GM21529 (cell line): ENCODE data around the gene GNAL.
"Not testable (repeated sequence)": the region's sequence is repeated elsewhere in the genome, so short reads cannot be mapped to it uniquely, and the experiment has no call there.

Source experiments
- ATAC-seq: cut with Tn5 transposase; IDR thresholded peaks from one replicate; pipeline ENCODE4 v1.9.1; 2021; ENCODE audit not compliant: unreplicated experiment

Gene GNAL

GRCh38 chr18:11901826-11902438, 212.9 kb downstream of the GNAL start:
- ATAC-seq, result no peak

- ATAC-seq, result no peak
Observed at GRCh38 chr18:11902522-11903292, 213.6 kb downstream of the GNAL start.

- ATAC-seq, result no peak
Observed at GRCh38 chr18:11905613-11906012, 216.5 kb downstream of the GNAL start.

- ATAC-seq, result no peak
Observed at GRCh38 chr18:11906176-11906575, 217.1 kb downstream of the GNAL start.

GRCh38 chr18:11906926-11907874, 218.1 kb downstream of the GNAL start:
- ATAC-seq, result no peak

- ATAC-seq, result peak; percentile 88
Observed at GRCh38 chr18:11908182-11909060, 219.4 kb downstream of the GNAL start, which contains the start of gene MPPE1. Gene MPPE1 (minus strand): TSS chr18:11908317. CDS start chr18:11897264, 11,053 bp downstream.

GRCh38 chr18:11909061-11909455, 220.0 kb downstream of the GNAL start:
- no peak for ATAC-seq

GRCh38 chr18:11909591-11910026, 220.5 kb downstream of the GNAL start:
- ATAC-seq, result no peak

- not testable (repeated sequence) for ATAC-seq
Observed at GRCh38 chr18:11916880-11917279, 227.8 kb downstream of the GNAL start.

GRCh38 chr18:11919522-11919921, 230.5 kb downstream of the GNAL start:
- not testable (repeated sequence) for ATAC-seq

- ATAC-seq, result no peak
Observed at GRCh38 chr18:11923450-11923849, 234.4 kb downstream of the GNAL start.

- no peak for ATAC-seq
Observed at GRCh38 chr18:11925800-11926481, 236.9 kb downstream of the GNAL start.

- no peak for ATAC-seq
Observed at GRCh38 chr18:11927497-11927896, 238.4 kb downstream of the GNAL start.

GRCh38 chr18:11932393-11932792, 243.3 kb downstream of the GNAL start:
- no peak for ATAC-seq
